ENCODE results near the gene CLCA2.

CLCA2 gene

GRCh38 chr1:86445919-86446318 lies 21.9 kb downstream of the CLCA2 start:
- no peak for TF ChIP-seq CTCF (IDR thresholded peaks at IDR 0.05)
- Mint-ChIP-seq H3K4me3 (no peak overlapping the region), H3K9me3 (no peaks in the 10 kb centered on the region), H3K27ac (no peak overlapping the region), H3K4me1 (no peaks in the 10 kb centered on the region), H3K36me3 (ENCODE audit: low read depth) (no peaks in the 10 kb centered on the region), H3K27me3 (ENCODE audit: low read depth, poor library complexity) (peaks cover 4% of the 10 kb centered on the region)
- DNase-seq = no peak

GRCh38 chr1:86447198-86447790 lies 23.3 kb downstream of the CLCA2 start:
- H3K4me3 Mint-ChIP-seq = no peak overlapping the region
- no peaks in the 10 kb centered on the region for H3K9me3 Mint-ChIP-seq
- TF ChIP-seq CTCF (IDR thresholded peaks at IDR 0.05) = no peak
- H3K27ac Mint-ChIP-seq = no peak overlapping the region
- H3K27me3 Mint-ChIP-seq (ENCODE audit: low read depth, poor library complexity) = peaks cover 7% of the 10 kb centered on the region
- H3K4me1 Mint-ChIP-seq = no peaks in the 10 kb centered on the region
- H3K36me3 Mint-ChIP-seq (ENCODE audit: low read depth) = no peaks in the 10 kb centered on the region
- DNase-seq = no peak

- H3K27ac Mint-ChIP-seq = no peak overlapping the region
- no peaks in the 10 kb centered on the region for H3K36me3 Mint-ChIP-seq (ENCODE audit: low read depth)
- no peak for TF ChIP-seq CTCF (IDR thresholded peaks at IDR 0.05)
- H3K9me3 Mint-ChIP-seq = no peaks in the 10 kb centered on the region
- peaks cover 5% of the 10 kb centered on the region for H3K27me3 Mint-ChIP-seq (ENCODE audit: low read depth, poor library complexity)
- DNase-seq = no peak
- no peak overlapping the region for H3K4me3 Mint-ChIP-seq
- no peaks in the 10 kb centered on the region for H3K4me1 Mint-ChIP-seq
Observed at GRCh38 chr1:86448670-86449069, 24.7 kb downstream of the CLCA2 start.

- DNase-seq = no peak
- no peaks in the 10 kb centered on the region for H3K4me1 Mint-ChIP-seq
- no peak for TF ChIP-seq CTCF (IDR thresholded peaks at IDR 0.05)
- no peaks in the 10 kb centered on the region for H3K9me3 Mint-ChIP-seq
- no peaks in the 10 kb centered on the region for H3K36me3 Mint-ChIP-seq (ENCODE audit: low read depth)
- H3K27ac Mint-ChIP-seq = no peak overlapping the region
- H3K4me3 Mint-ChIP-seq = no peak overlapping the region
- H3K27me3 Mint-ChIP-seq (ENCODE audit: low read depth, poor library complexity) = peaks cover 3% of the 10 kb centered on the region
Observed at GRCh38 chr1:86449103-86449502, 25.1 kb downstream of the CLCA2 start.

GRCh38 chr1:86450847-86451246 lies 26.9 kb downstream of the CLCA2 start:
- Mint-ChIP-seq H3K27me3 (ENCODE audit: low read depth, poor library complexity) (peaks cover 3% of the 10 kb centered on the region), H3K9me3 (no peaks in the 10 kb centered on the region)
- TF ChIP-seq CTCF (IDR thresholded peaks at IDR 0.05) = no peak

GRCh38 chr1:86453664-86454063 lies 29.7 kb downstream of the CLCA2 start:
- no peaks in the 10 kb centered on the region for H3K36me3 Mint-ChIP-seq (ENCODE audit: low read depth)
- TF ChIP-seq CTCF (IDR thresholded peaks at IDR 0.05) = no peak
- H3K9me3 Mint-ChIP-seq = no peaks in the 10 kb centered on the region
- no peak for DNase-seq
- H3K27me3 Mint-ChIP-seq (ENCODE audit: low read depth, poor library complexity) = peaks cover 6% of the 10 kb centered on the region
- no peak overlapping the region for H3K27ac Mint-ChIP-seq
- no peaks in the 10 kb centered on the region for H3K4me1 Mint-ChIP-seq
- H3K4me3 Mint-ChIP-seq = no peak overlapping the region

More at GRCh38 chr1:86450847-86451246, 26.9 kb downstream of the CLCA2 start:
- no peaks in the 10 kb centered on the region for H3K36me3 Mint-ChIP-seq (ENCODE audit: low read depth)
- no peaks in the 10 kb centered on the region for H3K4me1 Mint-ChIP-seq
- no peak overlapping the region for H3K4me3 Mint-ChIP-seq
- no peak overlapping the region for H3K27ac Mint-ChIP-seq
- no peak for DNase-seq
